ENCODE data around the gene GPHN.

Gene GPHN

DNA sequence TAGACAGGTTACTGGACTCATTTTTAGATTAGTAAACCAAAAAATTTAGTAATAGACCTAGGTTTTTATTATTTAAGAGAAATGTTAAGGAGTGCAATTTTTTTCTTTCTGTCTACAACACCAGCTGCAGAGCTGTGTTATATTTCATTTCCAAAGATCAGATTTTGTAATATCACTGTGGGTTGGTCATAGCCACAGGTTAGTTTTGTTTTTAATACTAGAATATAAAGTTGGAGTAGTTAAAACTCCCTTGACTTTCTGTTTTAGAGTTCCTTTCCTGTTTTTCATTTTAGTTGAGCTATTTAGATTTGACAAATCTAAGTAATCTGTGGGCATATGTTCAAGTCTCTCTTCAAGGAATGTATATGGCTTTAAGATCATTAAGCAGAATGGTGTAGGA, 650.6 kb downstream of the GPHN start:
- H3K4me2 ChIP-seq (ENCODE audit: low read length), result no peak overlapping the region

DNA sequence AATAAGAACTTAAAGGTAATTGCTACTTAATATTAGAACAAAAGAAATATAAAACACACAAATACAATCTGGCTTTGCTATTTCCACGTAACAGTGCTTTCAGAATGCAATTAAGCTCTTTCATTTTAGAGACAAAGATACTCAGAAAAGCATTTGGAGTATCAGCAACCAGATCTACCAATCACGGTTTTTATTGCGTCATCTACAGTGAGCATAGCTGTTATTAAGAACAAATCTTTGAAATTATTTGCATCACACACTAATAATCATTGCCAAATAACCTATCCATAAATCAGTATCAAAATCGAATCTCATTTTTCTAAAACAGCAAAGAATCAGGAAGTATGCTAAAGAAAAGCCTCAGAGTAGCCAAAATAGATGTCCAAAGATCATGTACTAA, 654.4 kb downstream of the GPHN start:
- H2AFZ ChIP-seq, result no peak overlapping the region
- no peak overlapping the region for H3K4me3 ChIP-seq (ENCODE audit: low read depth, low read length)
- H3K4me2 ChIP-seq (ENCODE audit: low read length), result no peak overlapping the region
- H3K9ac ChIP-seq, result no peak overlapping the region
- H3K36me3 ChIP-seq (ENCODE audit: control insufficient read depth, insufficient read depth, low read length), result no peaks in the 10 kb centered on the region
- H3K9me3 ChIP-seq (ENCODE audit: control insufficient read depth, low read length), result no peaks in the 10 kb centered on the region
- H3K27me3 ChIP-seq (ENCODE audit: control insufficient read depth, insufficient read depth, low read length), result no peaks in the 10 kb centered on the region
- no peaks in the 10 kb centered on the region for H3K4me1 ChIP-seq
- H3K79me2 ChIP-seq, result no peaks in the 10 kb centered on the region
- TF ChIP-seq, protein P1, sequence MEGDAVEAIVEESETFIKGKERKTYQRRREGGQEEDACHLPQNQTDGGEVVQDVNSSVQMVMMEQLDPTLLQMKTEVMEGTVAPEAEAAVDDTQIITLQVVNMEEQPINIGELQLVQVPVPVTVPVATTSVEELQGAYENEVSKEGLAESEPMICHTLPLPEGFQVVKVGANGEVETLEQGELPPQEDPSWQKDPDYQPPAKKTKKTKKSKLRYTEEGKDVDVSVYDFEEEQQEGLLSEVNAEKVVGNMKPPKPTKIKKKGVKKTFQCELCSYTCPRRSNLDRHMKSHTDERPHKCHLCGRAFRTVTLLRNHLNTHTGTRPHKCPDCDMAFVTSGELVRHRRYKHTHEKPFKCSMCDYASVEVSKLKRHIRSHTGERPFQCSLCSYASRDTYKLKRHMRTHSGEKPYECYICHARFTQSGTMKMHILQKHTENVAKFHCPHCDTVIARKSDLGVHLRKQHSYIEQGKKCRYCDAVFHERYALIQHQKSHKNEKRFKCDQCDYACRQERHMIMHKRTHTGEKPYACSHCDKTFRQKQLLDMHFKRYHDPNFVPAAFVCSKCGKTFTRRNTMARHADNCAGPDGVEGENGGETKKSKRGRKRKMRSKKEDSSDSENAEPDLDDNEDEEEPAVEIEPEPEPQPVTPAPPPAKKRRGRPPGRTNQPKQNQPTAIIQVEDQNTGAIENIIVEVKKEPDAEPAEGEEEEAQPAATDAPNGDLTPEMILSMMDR (IDR thresholded peaks at IDR 0.05), result no peak
- no peak overlapping the region for H3K27ac ChIP-seq

More for the DNA sequence above, 650.6 kb downstream of the GPHN start:
- Histone ChIP-seq H3K4me3 (ENCODE audit: low read depth, low read length) (no peak overlapping the region), H3K27ac (no peak overlapping the region), H3K9me3 (ENCODE audit: control insufficient read depth, low read length) (no peaks in the 10 kb centered on the region), H3K27me3 (ENCODE audit: control insufficient read depth, insufficient read depth, low read length) (no peaks in the 10 kb centered on the region), H2AFZ (no peak overlapping the region), H3K36me3 (ENCODE audit: control insufficient read depth, insufficient read depth, low read length) (no peaks in the 10 kb centered on the region), H3K9ac (no peak overlapping the region), H3K4me1 (no peaks in the 10 kb centered on the region), H3K79me2 (no peaks in the 10 kb centered on the region)
- TF ChIP-seq, protein P1 (IDR thresholded peaks at IDR 0.05), result no peak

DNA sequence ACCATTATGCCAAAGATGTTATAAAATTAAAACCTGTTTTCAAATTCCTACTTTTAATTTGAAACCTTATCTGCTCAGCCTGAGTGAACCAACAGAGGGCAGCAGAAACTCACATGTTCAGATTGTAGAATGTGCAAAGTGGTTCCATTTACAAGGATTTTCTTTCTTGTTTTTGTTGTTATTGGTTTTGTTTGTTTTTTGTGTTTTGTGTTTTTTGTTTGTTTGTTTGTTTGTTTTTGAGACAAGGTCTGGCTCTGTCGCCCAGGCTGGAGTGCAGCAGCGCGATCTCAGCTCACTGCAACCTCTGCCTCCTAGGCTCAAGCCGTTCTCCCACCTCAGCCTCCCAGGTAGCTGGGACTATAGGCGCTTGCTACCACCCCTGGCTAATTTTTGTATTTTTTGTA, 658.5 kb downstream of the GPHN start:
- no peak overlapping the region for H2AFZ ChIP-seq
- no peaks in the 10 kb centered on the region for H3K4me1 ChIP-seq
- TF ChIP-seq, protein P1 (IDR thresholded peaks at IDR 0.05), result peak; percentile 88
- no peak overlapping the region for H3K9ac ChIP-seq
- H3K4me3 ChIP-seq (ENCODE audit: low read depth, low read length), result no peak overlapping the region
- H3K27me3 ChIP-seq (ENCODE audit: control insufficient read depth, insufficient read depth, low read length), result no peaks in the 10 kb centered on the region
- no peak overlapping the region for H3K27ac ChIP-seq
- H3K4me2 ChIP-seq (ENCODE audit: low read length), result no peak overlapping the region
- H3K36me3 ChIP-seq (ENCODE audit: control insufficient read depth, insufficient read depth, low read length), result no peaks in the 10 kb centered on the region
- no peaks in the 10 kb centered on the region for H3K79me2 ChIP-seq
- H3K9me3 ChIP-seq (ENCODE audit: control insufficient read depth, low read length), result no peaks in the 10 kb centered on the region

DNA sequence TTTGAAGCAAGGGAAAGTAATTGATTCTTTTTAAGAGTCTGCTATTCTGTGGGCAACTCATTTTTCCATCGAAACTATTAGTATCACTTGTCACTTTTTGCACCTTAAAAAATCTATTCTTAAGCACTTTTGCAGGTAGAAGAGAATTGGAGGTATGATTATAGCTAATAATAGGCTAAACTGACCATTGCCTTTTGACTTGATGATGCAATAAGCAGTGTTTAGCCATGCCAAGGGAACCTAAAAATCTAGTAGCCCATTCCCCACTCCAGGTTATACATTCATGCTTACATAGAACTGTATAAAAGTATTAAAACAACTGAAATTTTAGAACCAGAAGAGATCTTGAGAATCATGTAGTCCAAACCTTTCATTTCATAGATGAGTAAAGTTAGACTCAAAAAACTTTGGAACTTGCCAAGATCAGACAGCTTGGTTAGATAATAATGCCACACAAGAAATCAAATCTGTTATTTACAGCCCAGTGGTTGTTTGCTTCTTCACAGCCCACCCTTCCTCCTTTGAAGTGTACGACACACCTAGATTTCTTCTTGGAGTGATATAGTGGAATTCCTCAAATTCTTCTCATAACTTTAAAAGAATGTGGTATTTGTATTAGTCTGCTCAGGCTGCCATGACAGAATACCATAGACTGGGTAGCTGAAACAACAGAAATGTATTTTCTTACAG, 659.6 kb downstream of the GPHN start:
- no peaks in the 10 kb centered on the region for H3K36me3 ChIP-seq (ENCODE audit: control insufficient read depth, insufficient read depth, low read length)

More for the DNA sequence above, 659.6 kb downstream of the GPHN start:
- TF ChIP-seq, protein P1 (IDR thresholded peaks at IDR 0.05), result no peak
- Histone ChIP-seq H2AFZ (no peak overlapping the region), H3K9me3 (ENCODE audit: control insufficient read depth, low read length) (no peaks in the 10 kb centered on the region), H3K27me3 (ENCODE audit: control insufficient read depth, insufficient read depth, low read length) (no peaks in the 10 kb centered on the region), H3K4me3 (ENCODE audit: low read depth, low read length) (no peak overlapping the region), H3K27ac (no peak overlapping the region), H3K79me2 (no peaks in the 10 kb centered on the region), H3K4me2 (ENCODE audit: low read length) (no peak overlapping the region), H3K4me1 (no peaks in the 10 kb centered on the region), H3K9ac (no peak overlapping the region)
